Uterus (tissue), 2 donors: ENCODE results near the gene DENND5B.

Experiments
- CTCF ChIP-seq, 4 experiments: fragments of 200-600 bp in 2 of 4; fragments of 450-650 bp in 2 of 4; sonication (generic) in 2 of 4; IDR thresholded peaks; one replicate each; pipeline ENCODE4 v1.5.1; 2016 to 2019; ENCODE audit warnings: antibody characterized with exemption in 4 of 4, mild to moderate bottlenecking in 2 of 4, moderate library complexity in 1 of 4
- POLR2A ChIP-seq, 2 donors: fragments of 450-650 bp; IDR thresholded peaks; one replicate each; pipeline ENCODE4 v1.6.1; 2016; ENCODE audit warnings: antibody characterized with exemption in 2 of 2, mild to moderate bottlenecking in 1 of 2, moderate library complexity in 1 of 2

- TF ChIP-seq CTCF (IDR thresholded peaks at IDR 0.05) = no peak
- TF ChIP-seq POLR2A (IDR thresholded peaks at IDR 0.05) = no peak
Observed at GRCh38 chr12:31629756-31630732, 39.1 kb upstream of the DENND5B start.
